ENCODE data around the gene DGLUCY. TPM values are rescaled to one million over a fixed set of nuclear protein-coding genes. Genes with fewer than 3 reads are reported as not detected.

DGLUCY gene
- total RNA-seq, 1 experiment from 2014 or later: 67.0 TPM

- Histone ChIP-seq H4K20me1 (ENCODE audit: insufficient read depth) (no peaks in the 10 kb centered on the region), H3K9me3 (ENCODE audit: control insufficient read depth in 1 of 2, insufficient read depth in 1 of 2, low read depth in 1 of 2, low read length in 2 of 2) (no peaks in the 10 kb centered on the region), H3K4me1 (ENCODE audit: control insufficient read depth in 1 of 2, insufficient read depth in 2 of 2, low read length in 2 of 2) (peaks cover 0 to 6% of the 10 kb centered on the region in 2 experiments; a peak in 1 of 4 replicates), H3K27me3 (ENCODE audit: insufficient read depth, low read length) (no peaks in the 10 kb centered on the region), H3K27ac (ENCODE audit: low read depth, low read length) (no peak within 1 kb of the TSS), H3K4me2 (ENCODE audit: low read length) (no peak within 1 kb of the TSS), H2AFZ (ENCODE audit: low read depth, low read length, poor library complexity, severe bottlenecking) (no peak within 1 kb of the TSS), H3K9me2 (ENCODE audit: insufficient read depth) (no peaks in the 10 kb centered on the region), H3K79me2 (ENCODE audit: insufficient read depth, low read length) (no peaks in the 10 kb centered on the region), H3K4me3 (replicated peaks in 1 of 2; ENCODE audit: low read depth in 1 of 2, low read length in 2 of 2) (no peak within 1 kb of the TSS), H3K36me3 (ENCODE audit: control insufficient read depth in 1 of 2, insufficient read depth in 2 of 2, low read length in 2 of 2) (no peaks in the 10 kb centered on the region), H3K9ac (ENCODE audit: low read length) (no peak within 1 kb of the TSS)
- ChIA-PET CTCF (interaction anchor here (0.6 kb wide), 1 partner anchor 9 kb away, joined by 5 read pairs; no protein-coding TSS in a partner anchor), RAD21 (ENCODE audit: low non-redundant PET in 1 of 2, low total read pairs in 2 of 2, uncharacterized antibody in 2 of 2, unreplicated experiment in 2 of 2) (no interaction called here), POLR2A (no interaction called here)
- ATAC-seq (no peak), DNase-seq (ENCODE audit: low read depth, low spot score) (no peak)
- no peak for TF ChIP-seq ZFX (IDR thresholded peaks at IDR 0.05)
- TF ChIP-seq ZBTB33 (IDR thresholded peaks at IDR 0.05; ENCODE audit: extremely low read depth, insufficient replicate concordance, low read length): no peak
- TF ChIP-seq MAX (IDR thresholded peaks at IDR 0.05): no peak
- TF ChIP-seq TCF7L2 (IDR thresholded peaks at IDR 0.05; ENCODE audit: borderline replicate concordance, extremely low read depth, insufficient read depth, insufficient read length): no peak
- TF ChIP-seq EGR1 (IDR thresholded peaks at IDR 0.05; ENCODE audit: low read depth): no peak
- no peak for TF ChIP-seq CEBPB (IDR thresholded peaks at IDR 0.05; ENCODE audit: low read depth)
- no TSS peak for BruUV-seq (replicated peaks)
- intact Hi-C loops (cut with micrococcal nuclease): no loop called here
These were observed 130.6 kb downstream of the DGLUCY start, which contains the start of gene GPR68 for GRCh38 chr14:91244501-91244901. GPR68 (minus strand) TSS chr14:91244704; CDS start chr14:91235050, 9,654 bp downstream.

- Histone ChIP-seq H3K4me2 (ENCODE audit: low read length) (no peak overlapping the region), H3K9me2 (ENCODE audit: insufficient read depth) (no peaks in the 10 kb centered on the region), H3K4me1 (ENCODE audit: control insufficient read depth in 1 of 2, insufficient read depth in 2 of 2, low read length in 2 of 2) (peaks cover 0 to 6% of the 10 kb centered on the region in 2 experiments; a peak in 1 of 4 replicates), H4K20me1 (ENCODE audit: insufficient read depth) (no peaks in the 10 kb centered on the region), H3K79me2 (ENCODE audit: insufficient read depth, low read length) (no peaks in the 10 kb centered on the region), H3K36me3 (ENCODE audit: control insufficient read depth in 1 of 2, insufficient read depth in 2 of 2, low read length in 2 of 2) (no peaks in the 10 kb centered on the region), H3K27ac (ENCODE audit: low read depth, low read length) (no peak overlapping the region), H2AFZ (ENCODE audit: low read depth, low read length, poor library complexity, severe bottlenecking) (no peak overlapping the region), H3K9me3 (ENCODE audit: control insufficient read depth in 1 of 2, insufficient read depth in 1 of 2, low read depth in 1 of 2, low read length in 2 of 2) (no peaks in the 10 kb centered on the region), H3K4me3 (replicated peaks in 1 of 2; ENCODE audit: low read depth in 1 of 2, low read length in 2 of 2) (no peak overlapping the region), H3K27me3 (ENCODE audit: insufficient read depth, low read length) (no peaks in the 10 kb centered on the region), H3K9ac (ENCODE audit: low read length) (no peak overlapping the region)
- BruUV-seq (replicated peaks): no TSS peak
- no peak for DNase-seq (ENCODE audit: low read depth, low spot score)
- no peak for ATAC-seq
- intact Hi-C loops (cut with micrococcal nuclease): no loop called here
- ChIA-PET RAD21 (ENCODE audit: low non-redundant PET in 1 of 2, low total read pairs in 2 of 2, uncharacterized antibody in 2 of 2, unreplicated experiment in 2 of 2) (no interaction called here), CTCF (interaction anchor here (0.6 kb wide), 1 partner anchor 10 kb away, joined by 5 read pairs; no protein-coding TSS in a partner anchor), POLR2A (no interaction called here)
- TF ChIP-seq SRF (IDR thresholded peaks at IDR 0.05; ENCODE audit: low read depth): no peak
- no peak for TF ChIP-seq ZNF274 (IDR thresholded peaks at IDR 0.05; ENCODE audit: low read depth, low read length)
- no peak for TF ChIP-seq SP1 (IDR thresholded peaks at IDR 0.05; ENCODE audit: low read depth)
- no peak for TF ChIP-seq CBX3 (IDR thresholded peaks at IDR 0.05; ENCODE audit: low read depth)
- no peak for TF ChIP-seq POLR2A (IDR thresholded peaks at IDR 0.05; ENCODE audit: borderline replicate concordance, extremely low read depth, insufficient read depth, insufficient read length)
- TF ChIP-seq MAX (IDR thresholded peaks at IDR 0.05): no peak
- no peak for TF ChIP-seq JUND (IDR thresholded peaks at IDR 0.05)
- no peak for TF ChIP-seq EZH2phosphoT487 (IDR thresholded peaks at IDR 0.05; ENCODE audit: borderline replicate concordance)
- no peak for TF ChIP-seq ZBTB33 (IDR thresholded peaks at IDR 0.05; ENCODE audit: extremely low read depth, insufficient replicate concordance, low read length)
- no peak for TF ChIP-seq CTCF (IDR thresholded peaks at IDR 0.05 in 2 of 3, conservative IDR thresholded peaks at IDR 0.05 in 1 of 3; ENCODE audit: borderline replicate concordance in 1 of 3, insufficient read depth in 1 of 3, low read depth in 2 of 3, low read length in 2 of 3)
These were observed 131.2 kb downstream of the DGLUCY start for GRCh38 chr14:91245029-91245428.
